K562 treated with DMSO at 1 percent for 12 hours (cell line): Measurements from ENCODE around the gene ARL6IP6. TPM values are rescaled to one million over a fixed set of nuclear protein-coding genes. Genes with fewer than 3 reads are reported as not detected.

Experiments used
- total RNA-seq: library from RNA; unstranded; fragments of 300-600 nt; gene quantifications from 2 replicates; pipeline ENCODE4 v1.2.3, GENCODE V29; 2022; ENCODE audit not compliant: insufficient read depth

Gene ARL6IP6
- total RNA-seq: 28.2 and 41.5 TPM in 2 replicates

DNA sequence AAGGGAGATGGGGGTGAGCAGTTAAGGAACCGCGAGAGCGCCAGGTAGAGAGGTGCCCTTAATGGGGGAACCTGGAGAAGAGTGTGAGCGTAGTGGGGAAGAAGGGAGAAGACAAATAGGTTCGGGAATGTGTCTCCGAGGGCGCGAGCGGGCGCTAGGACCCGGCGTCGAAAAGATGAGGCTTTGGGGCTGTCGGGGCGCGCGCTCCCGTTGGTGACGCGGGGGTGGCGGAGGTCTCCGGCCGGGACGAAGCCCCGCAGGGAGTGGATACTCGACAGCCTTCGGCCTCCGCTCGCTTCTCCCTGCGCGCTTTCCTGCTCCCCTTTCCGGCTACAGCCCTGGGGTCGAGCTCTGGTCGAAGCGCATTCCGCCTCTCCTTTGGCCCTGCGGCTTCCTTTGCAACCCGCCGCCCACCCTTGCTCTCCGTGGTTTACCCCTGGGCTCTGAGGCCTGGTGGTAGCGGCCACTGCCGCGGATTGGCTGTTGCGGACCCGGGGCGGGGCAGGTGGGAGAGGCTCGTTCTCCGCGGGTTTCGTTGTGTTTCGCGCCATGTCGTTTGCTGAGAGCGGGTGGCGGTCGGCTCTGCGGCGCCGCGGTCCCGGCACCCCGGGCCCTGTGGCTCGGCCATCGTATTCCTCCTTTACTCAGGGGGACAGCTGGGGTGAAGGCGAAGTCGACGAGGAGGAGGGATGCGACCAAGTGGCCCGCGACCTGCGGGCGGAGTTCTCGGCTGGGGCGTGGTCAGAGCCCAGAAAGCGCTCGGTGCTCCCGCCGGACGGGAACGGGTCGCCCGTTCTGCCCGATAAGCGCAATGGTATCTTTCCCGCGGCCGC, at the start of gene ARL6IP6:
Gene ARL6IP6, plus strand, starts transcription at position 545 of the 833 bp plus-strand sequence. Its CDS starts 5 bp downstream, at position 550.

DNA sequence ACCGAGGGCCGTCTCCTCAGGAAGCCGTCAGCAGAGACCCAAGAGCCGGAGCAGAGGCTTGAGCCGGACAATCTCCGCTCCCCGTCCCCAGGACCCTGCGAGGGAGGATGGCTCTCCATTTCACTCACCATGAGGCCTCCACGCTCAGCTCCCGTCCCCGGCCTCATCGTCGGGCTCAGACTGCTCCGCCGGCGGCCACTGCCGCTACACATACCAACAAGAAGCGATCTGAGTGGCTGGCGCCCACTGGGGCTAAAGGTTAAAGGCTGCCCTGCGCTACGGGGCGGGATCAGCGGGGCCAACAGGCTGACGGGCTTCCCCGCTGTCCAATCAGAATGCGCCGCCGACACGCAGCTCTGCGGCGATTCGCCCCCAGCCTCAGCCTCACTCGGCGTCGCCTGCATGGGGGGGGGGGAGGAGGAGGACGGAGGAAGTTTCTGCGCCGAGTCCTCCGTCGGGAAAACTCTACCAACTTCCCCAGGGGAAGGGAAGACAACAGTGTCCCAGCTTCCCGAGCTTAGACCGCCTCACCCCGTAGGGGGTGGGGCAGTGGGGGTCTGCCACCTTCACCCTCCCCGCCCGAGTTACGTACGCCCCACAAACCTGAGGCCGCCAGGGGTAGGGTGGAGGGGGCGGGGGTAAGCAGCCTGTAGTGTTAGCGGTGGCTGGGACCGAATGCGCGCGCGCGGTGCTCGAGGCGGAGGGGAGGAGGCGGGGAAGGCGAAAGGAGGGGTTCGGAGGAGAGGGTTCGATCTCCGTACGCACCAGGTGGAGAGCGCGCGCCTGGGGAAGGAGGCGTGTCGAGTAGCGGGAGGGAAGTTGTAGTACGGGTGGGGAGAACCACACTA, 968 bp upstream of the ARL6IP6 start, which contains the start of gene PRPF40A:
Gene PRPF40A, minus strand, starts transcription at position 234 of the 848 bp plus-strand sequence. Its CDS starts 22 bp downstream, at position 212.

Other genes starting within 250 kb of the ARL6IP6 start
- 54.9 and 92.9 TPM in 2 replicates for gene PRPF40A, start 1.2 kb upstream of the ARL6IP6 start, total RNA-seq